SK-N-MC (cell line): ENCODE results near the gene C4B.
"Not testable (repeated sequence)": the region's sequence is repeated elsewhere in the genome, so short reads cannot be mapped to it uniquely, and the experiment has no call there.

ENCODE experiments used
- EZH2 ChIP-seq: fragments of 200-600 bp; sonication (generic); IDR thresholded peaks from one replicate; pipeline ENCODE4 v1.6.1; 2017; ENCODE audit warnings: antibody characterized with exemption
- FOXP2 ChIP-seq: optimal IDR thresholded peaks from 2 replicates; pipeline ENCODE3; 2011; ENCODE audit warnings: mild to moderate bottlenecking, moderate library complexity; ENCODE audit not compliant: insufficient read depth; ENCODE audit errors: extremely low read length, control extremely low read depth
- POLR2AphosphoS5 ChIP-seq: IDR thresholded peaks from 2 replicates; pipeline ENCODE4 v1.6.1; 2012; ENCODE audit warnings: mild to moderate bottlenecking, low read depth, low read length, borderline replicate concordance

DNA sequence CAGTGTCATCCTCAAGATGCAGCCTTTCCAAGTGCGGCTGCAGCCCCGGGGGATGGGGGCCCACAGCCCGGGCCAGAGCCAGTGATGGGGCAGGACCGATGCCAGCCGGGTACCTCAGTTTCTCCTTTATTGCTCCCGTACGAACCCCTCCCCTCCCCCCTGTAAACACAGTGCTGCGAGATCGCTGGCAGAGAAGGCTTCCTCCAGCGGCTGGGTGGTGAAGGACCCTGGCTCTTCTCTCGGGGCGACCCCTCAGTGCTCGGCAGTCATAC lies 26.4 kb downstream of the C4B start:
- not testable (repeated sequence) for TF ChIP-seq POLR2AphosphoS5, EZH2, FOXP2
